Right renal cortex interstitium (tissue), 3 donors: ENCODE measurements around the gene USP5. TPM values are rescaled to one million over a fixed set of nuclear protein-coding genes. Genes with fewer than 3 reads are reported as not detected.

Experiments used
- DNase-seq, 3 donors: peaks; one replicate each; pipeline ENCODE4 v3.0.0-alpha.2; 2013; ENCODE audit warnings: low read depth in 3 of 3, low spot score in 2 of 3
- polyA plus RNA-seq, 3 donors: library from polyadenylated mRNA; unstranded; fragments of 120-200 nt; gene quantifications; one replicate each; pipeline ENCODE4 v1.2.1, GENCODE V29; 2013; ENCODE audit not compliant: insufficient read length in 3 of 3

Gene USP5
- polyA plus RNA-seq, 3 donors: 56.7 to 63.5 (median 61.2) TPM

- no peak for DNase-seq
These were observed 12.3 kb upstream of the USP5 start for GRCh38 chr12:6839482-6840201.

DNA sequence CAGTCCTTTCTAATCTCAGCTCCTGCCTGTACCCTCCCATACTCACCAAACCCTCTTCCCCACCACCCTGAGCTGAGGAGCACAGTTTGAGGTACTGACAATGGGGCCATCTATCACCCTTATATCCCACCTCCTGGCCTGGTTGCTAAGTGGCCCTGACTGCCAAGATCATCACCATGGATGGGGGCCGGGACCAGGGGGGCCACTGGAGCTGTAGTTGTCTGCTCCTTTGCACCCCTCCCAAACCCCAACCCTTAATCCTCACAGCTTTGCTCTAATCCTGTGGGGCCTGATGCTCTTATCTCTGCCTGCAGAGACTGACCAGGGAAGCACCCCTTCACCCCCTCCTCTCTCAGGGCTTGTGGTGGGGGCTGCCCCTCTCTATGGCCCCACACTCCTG, 11.6 kb upstream of the USP5 start:
- DNase-seq: no peak

DNA sequence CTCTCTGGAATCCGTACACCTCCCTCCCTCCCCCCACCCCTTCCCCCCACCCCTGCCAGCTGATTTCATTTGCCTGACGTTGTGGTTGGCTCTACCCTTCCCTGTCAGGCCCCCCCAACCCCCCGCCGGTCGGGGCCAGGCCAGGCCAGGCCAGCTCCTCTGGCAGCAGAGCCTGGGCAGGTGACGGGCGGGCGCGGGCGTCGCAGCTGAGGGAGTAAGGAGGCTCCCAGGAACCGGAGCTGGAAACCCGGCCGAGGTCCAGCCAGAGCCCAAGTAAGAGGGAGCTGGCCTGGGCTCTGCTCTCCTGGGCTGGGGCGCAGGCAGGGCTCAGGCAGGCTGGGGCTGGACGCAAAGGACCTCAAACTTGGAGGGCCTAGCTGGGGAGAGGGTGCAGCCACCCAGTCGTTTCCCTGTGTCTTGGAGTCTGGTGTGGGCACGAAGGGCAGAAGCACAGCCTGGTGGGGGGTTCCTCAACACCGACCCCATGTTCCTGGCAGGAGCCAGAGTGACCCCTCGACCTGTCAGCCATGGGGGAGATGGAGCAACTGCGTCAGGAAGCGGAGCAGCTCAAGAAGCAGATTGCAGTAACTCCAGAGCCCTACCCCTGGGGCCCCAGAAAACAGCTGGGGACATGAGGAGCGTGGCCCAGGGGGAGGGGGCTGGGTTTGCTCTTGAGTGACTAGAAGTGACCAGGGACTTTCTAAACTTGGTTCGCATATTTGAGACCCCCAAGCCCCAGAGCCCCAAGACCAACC, 11.0 kb upstream of the USP5 start, which contains the start of gene GNB3:
Gene GNB3 (plus strand): TSS at position 165 of the 755 bp plus-strand sequence. CDS start 363 bp downstream, at position 528.
- DNase-seq: no peak

DNA sequence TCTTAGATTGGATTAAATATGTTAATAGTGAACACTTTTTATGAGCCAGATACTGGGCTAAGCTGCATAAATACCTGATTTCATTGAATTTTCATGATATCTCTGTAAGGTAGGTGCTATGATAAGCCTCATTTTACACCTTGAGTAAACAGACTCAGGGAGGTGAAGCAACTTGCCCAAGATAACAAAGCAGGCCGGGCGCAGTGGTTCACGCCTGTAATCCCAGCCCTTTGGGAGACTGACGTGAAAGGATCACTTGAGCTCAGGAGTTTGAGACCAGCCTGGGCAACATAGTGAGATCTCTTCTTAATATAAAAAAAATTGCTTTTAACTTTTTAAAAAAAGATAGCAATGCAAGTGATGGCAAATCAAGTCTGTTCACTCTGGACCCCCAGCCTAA, 9.9 kb upstream of the USP5 start:
- DNase-seq: no peak

DNA sequence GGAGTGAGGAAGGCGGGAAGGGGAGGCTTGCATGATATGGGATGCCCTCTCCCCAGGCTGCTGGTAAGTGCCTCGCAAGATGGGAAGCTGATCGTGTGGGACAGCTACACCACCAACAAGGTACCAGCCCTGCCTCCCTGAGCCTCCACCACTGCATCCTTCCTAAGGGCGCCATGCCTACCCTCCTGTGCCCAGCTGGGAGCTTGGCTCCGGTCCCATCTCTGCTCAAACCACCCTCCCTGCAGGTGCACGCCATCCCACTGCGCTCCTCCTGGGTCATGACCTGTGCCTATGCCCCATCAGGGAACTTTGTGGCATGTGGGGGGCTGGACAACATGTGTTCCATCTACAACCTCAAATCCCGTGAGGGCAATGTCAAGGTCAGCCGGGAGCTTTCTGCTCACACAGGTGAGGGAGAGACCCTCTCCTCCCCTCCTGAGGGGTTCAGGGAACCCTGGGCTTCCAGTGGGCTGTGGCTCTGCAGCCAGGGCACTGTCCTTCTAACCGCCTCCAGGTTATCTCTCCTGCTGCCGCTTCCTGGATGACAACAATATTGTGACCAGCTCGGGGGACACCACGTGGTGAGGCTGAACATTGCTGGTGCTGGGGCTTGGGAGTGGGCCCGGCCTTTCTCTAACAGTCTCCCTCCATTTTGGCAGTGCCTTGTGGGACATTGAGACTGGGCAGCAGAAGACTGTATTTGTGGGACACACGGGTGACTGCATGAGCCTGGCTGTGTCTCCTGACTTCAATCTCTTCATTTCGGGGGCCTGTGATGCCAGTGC, 8.6 kb upstream of the USP5 start:
- DNase-seq: no peak

DNA sequence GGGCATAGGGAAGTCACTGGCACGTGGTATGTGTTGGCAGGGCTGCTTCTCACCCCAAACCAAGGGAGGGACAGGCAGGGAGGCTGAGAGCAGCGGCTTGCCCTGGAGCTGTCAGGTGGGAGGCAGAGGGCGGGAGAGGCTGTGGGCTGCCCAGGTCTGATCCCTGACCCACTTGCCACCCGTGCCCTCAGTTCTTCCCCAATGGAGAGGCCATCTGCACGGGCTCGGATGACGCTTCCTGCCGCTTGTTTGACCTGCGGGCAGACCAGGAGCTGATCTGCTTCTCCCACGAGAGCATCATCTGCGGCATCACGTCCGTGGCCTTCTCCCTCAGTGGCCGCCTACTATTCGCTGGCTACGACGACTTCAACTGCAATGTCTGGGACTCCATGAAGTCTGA, 6.6 kb upstream of the USP5 start:
- no peak for DNase-seq

DNA sequence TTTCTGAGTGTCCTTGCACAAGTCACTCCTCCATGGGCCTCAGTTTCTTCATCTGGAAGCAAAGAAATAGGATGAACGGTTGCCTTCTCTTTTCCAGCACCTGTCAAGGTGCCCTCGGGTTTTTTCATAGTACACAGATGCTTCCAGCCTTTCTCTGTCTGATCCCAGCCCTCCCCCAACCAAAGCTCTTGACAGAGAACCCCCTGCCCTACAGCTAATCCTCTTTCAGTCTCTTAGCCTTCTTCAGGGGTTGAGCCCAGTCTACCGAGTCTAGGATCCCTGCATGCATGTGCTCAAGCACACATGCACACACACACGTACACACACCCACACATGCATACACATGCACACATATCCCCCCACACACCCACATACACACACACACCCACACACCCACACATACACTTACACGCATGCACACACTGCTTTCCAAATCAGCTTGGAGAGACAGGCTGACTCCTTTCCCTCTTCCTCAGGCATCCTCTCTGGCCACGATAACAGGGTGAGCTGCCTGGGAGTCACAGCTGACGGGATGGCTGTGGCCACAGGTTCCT, 5.6 kb upstream of the USP5 start:
- DNase-seq: no peak

DNA sequence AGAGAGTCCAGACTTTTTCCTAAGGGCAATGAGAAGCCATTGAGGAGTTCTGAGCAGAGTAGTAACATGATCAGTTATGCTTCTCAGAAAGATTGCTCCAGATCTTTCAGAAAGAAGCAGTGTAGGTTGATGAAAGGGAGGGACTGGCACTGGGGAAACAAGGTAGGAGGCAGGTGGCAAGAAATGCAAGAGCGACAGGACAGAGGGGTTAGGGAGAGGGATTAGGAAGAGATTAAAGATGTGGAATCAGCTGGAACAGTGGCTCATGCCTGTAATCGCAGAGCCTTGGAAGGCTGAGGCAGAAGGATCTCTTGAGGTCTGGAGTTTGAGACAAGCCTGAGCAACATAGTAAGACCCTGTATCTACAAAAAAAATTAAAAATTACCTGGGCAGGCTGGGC, 4.3 kb upstream of the USP5 start:
- no peak for DNase-seq

- DNase-seq: no peak
These were observed 2.5 kb upstream of the USP5 start for GRCh38 chr12:6849427-6849826.

DNA sequence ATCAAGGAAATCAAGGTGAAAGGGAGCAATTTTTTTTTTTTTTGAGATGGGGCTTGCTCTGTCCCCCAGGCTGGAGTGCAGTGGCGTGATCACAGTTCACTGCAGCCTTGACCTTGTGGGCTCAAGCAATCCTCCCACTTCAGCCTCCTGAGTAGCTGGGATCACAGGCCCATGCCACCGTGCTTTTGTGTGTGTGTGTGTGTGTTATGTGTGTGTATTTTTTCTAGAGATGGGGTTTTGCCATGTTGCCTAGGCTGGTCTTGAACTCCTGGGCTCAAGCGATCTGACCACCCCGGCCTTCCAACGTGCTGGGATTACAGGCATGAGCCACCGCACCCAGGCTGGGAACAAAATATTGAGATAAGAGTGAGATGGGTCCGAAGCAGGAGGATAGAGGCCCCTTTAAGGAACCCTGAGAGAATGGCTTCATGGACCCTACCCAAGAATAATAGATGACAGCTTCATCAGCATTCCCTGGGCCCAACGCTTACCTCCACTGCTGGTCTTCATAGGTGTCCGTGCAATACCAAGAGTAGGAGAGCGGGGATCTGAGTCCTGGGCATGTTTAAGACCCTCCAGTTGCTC, 1.9 kb upstream of the USP5 start:
- DNase-seq: no peak

DNA sequence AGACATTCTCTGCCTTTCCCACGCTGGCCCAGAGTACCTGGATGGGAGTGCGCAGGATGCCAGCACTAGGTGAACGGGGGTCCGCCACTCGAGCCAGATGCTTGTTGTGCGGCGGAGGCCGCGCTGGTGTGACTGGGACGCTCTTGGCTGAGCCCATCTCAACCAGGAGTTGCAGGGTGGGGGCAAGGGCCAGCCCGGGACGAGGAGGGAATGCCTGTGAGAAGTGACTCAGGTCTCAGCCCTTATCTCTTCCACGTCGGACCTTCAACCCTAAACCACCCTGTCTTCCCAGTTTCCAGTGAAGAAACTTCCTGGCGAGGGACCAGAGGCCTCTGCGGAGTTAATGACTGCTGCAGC, 1.2 kb upstream of the USP5 start:
- no peak for DNase-seq

GRCh38 chr12:6851153-6851920, 613 bp upstream of the USP5 start, which contains the start of gene CDCA3:
TSS of gene CDCA3 (minus strand) at chr12:6851286. CDS start at chr12:6850952, 334 bp downstream.
- DNase-seq: no peak

GRCh38 chr12:6852651-6853354, 853 bp downstream of the USP5 start:
- no peak for DNase-seq

DNA sequence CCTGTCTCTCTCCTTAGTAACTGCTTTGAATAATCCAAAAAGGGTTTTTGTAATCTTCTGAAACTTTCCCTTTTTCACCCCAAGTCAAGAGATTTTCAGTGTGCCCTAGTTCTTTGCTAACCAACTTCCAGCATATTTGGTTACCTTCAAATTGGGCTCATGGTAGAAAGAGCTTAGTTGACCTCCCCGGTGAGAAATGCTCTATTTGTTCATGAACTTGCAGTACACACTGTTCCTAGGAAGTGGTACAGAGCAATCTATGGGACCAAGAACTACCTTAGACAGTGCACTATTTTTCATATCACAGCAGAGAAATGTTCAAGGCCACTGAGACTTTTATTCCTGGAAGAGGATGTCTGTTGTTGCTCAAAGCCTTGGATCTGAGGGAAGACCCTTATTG, 1.7 kb downstream of the USP5 start:
- DNase-seq: no peak

GRCh38 chr12:6854036-6854435, 2.1 kb downstream of the USP5 start:
- no peak for DNase-seq

DNA sequence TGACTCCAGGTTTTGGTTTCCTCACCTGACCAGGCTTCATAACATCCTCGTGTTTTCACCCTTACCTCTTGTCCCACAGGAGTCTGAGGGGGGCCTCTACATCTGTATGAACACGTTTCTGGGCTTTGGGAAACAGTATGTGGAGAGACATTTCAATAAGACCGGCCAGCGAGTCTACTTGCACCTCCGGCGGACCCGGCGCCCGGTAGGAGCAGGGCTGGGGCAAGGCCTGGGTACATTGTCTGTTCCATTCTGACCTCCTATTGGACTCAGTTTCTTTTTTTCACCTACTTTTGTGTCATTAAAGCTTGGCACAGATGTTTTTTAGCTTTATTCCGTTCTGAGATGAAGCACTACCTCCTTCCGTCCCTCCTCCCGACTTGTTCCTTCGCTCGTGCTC, 3.4 kb downstream of the USP5 start:
- no peak for DNase-seq

DNA sequence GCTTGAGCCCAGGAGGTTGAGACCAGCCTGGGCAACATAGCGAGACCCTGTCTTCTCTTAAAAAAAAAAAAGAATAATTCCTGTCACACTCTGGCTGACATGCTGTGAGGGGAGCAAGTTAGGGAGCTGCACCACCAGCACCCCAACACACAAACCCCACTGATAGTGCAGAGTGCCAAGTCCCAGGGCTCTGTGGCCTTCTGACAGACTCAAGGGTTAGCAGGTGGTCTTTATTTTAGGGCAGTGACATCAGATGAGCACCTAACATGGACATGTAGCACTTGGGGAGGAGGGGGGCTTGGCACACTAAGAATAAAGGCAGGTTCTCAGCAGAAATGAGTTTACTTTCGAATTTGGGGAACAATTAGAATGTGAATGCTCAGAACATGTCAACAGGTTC, 6.8 kb downstream of the USP5 start:
- no peak for DNase-seq

DNA sequence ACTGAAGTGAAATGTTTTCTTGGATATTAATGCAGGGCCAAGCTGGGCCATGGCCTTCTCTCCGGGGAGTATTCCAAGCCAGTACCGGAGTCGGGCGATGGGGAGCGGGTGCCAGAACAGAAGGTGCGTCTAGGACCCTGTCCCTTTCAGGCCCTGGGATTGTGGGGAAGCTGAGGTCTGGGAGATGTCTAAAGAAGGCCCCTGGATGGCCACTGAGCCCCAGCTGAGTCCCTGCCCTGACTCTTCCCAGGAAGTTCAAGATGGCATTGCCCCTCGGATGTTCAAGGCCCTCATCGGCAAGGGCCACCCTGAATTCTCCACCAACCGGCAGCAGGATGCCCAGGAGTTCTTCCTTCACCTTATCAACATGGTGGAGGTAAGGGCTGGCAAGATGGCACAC, 8.2 kb downstream of the USP5 start:
- no peak for DNase-seq

GRCh38 chr12:6860942-6861341, 9.0 kb downstream of the USP5 start:
- DNase-seq: no peak
